Measurements from ENCODE around the gene AMDHD2.

AMDHD2 gene

DNA sequence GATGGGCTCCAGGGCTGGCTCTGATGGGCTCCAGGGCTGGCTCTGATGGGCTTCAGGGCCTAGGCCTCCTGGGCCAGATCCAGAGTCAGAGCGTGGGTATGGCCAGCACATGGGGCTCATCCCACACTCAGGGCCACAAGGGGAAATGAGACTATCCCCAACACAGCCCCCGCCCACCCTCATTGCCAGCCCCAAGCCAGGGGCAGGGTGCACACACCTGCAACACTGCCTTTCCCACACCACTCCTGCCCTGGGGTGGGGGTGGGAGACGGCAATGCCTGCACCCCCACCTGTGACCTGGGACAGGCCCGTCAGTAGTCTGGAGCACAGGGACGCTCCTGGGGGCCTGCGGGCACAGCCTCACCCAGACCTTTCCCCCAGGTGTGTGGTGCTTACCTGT is 20.7 kb upstream of the AMDHD2 start:
- DNase-seq (ENCODE audit: low read depth in 2 of 2): no peak

GRCh38 chr16:2499890-2500429 is 20.2 kb upstream of the AMDHD2 start:
- DNase-seq (ENCODE audit: low read depth in 2 of 2): no peak

- DNase-seq (ENCODE audit: low read depth in 2 of 2): no peak
Observed at GRCh38 chr16:2500430-2500917, 19.7 kb upstream of the AMDHD2 start.

DNA sequence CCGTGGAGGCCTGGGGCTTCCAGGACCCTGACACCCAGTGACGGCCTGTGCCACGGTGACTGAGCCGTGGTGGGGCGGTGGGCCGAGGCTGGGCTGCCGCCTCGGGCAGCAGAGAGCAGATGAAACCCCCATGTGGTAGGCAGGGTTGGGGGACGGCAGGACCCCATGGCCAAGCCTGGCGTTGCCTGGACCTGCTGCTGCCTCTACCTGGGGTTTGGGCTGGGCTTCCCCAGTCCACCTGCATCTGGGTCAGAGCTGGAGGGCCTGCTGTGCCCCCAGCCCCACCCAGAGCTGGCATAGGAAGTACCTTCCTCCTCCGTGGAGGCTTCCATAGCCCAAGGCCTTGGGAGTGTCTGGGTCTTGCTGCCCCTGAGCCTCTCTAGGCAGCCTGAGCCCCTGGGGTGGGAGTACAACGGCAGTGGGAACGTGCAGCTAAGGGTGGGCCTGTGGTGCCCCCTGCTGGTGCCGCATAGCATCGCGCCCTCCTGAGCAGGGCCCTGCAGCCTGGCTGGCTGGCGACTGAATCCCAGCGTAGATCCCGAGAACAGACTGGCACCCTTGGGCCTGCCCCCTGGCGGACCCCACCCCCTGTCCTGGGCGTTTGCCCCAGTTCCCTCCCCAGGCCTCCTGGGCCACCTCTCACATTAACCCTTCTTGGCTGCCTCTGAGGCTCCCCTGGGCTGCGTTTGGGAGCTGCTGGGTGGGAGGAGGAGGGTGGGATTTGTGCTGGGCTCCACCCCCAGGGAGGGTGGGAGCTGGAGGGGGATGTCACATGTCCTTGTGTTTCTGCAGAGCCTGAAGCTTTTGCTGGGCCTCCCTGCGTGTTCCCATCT is 19.0 kb upstream of the AMDHD2 start:
- DNase-seq (ENCODE audit: low read depth in 2 of 2): peak; percentile 54 to 65

DNA sequence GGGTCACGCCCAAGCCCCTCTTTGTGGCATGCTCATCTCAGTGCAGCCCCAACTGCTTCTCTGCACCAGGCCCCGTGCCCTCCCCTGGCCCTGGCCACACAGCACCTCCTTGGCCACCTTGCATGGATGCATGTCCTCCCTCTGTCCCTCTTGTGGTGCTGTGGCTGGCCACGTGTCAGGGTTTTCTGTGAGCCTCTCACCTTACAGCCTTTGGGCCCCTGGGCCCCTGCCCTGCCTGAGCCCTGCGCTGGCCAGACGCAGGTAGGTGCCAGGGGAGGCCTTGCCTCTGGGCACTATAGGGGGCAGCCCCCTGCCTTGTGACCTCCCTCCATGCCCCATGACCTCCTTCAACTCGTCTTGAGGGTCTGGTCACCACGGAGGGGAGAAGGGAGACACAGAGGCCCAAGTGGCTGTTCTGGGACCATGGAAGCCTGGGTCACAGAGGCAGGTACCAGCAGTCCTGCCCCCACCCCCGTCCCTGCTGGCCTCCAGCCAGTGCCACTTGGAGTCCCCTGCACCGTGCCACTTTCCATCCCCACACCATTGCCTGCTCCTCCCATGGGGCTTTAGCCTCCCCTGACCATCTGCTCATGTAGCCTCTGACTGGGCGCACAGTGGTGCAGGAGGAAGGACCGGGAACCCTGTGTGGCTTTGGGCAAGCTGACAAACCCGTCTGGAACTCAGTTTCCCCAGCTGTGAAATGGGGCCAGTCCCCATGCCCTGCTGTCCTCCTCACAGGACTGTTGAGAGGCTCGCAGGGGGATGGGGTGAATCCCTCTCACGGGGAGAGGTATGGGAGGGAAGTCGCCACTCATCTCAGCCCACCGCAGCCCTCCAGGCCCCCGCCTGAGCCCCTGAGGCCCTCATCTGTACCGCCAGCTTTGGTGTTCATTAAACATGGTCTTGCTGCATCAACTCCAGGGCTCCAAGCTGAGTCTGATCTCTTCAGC is 17.9 kb upstream of the AMDHD2 start:
- DNase-seq (ENCODE audit: low read depth in 2 of 2): no peak

- DNase-seq (ENCODE audit: low read depth in 2 of 2): no peak
Observed at GRCh38 chr16:2505695-2506094, 14.5 kb upstream of the AMDHD2 start.

GRCh38 chr16:2507052-2507659 is 13.0 kb upstream of the AMDHD2 start:
- no peak for DNase-seq (ENCODE audit: low read depth in 2 of 2)

GRCh38 chr16:2507665-2508064 is 12.5 kb upstream of the AMDHD2 start:
- DNase-seq (ENCODE audit: low read depth in 2 of 2): no peak

- no peak for DNase-seq (ENCODE audit: low read depth in 2 of 2)
Observed at GRCh38 chr16:2508722-2509400, 11.3 kb upstream of the AMDHD2 start.

GRCh38 chr16:2511128-2511800 is 8.9 kb upstream of the AMDHD2 start:
- no peak for DNase-seq (ENCODE audit: low read depth in 2 of 2)

GRCh38 chr16:2511996-2512734 is 8.0 kb upstream of the AMDHD2 start:
- no peak for DNase-seq (ENCODE audit: low read depth in 2 of 2)

GRCh38 chr16:2512735-2513404 is 7.3 kb upstream of the AMDHD2 start:
- DNase-seq (ENCODE audit: low read depth in 2 of 2): no peak

DNA sequence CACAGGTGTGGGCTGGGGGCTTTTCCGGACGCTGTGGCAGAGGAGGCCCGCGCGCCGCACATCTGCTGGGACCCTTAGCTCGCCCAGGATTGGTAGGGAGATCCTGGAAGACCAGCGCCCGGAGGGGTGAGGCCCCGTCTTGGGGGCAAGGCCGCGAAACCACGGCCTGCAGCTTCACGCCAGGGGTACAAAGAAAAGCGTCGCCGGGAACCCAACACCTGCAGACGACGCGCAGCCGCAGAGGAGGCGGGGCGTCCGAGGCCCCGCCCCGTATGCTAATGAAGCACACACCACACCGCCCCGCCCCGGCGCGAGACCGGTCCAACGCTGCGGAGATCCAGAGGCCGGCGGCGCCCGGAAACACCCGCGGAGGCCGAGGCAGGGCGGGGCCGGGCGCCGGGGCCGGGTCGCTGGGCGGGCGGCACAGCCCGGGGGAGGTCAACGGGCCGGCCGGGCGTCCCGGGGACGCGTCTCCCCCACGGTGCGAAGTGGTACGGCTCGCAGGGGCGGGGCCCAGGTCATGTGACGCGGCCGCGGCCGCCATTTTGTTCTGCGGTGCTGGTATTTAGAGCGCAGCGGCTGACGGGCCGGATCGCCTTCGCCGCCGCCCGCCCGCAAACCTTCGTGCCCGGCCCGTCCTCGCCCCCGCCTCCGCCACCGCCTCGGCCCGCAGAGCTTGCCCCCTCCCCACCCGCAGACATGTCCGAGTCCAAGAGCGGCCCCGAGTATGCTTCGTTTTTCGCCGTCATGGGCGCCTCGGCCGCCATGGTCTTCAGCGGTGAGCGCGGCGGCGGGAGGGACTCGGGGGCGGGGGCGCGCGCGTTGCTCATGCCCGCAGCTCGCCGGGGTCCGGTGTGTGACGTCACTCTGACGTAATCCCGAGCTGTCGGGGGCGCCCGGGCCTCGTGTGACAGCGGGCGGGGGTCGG is 6.5 kb upstream of the AMDHD2 start, which contains the start of gene ATP6V0C:
ATP6V0C (plus strand) TSS at position 548 of the 928 bp plus-strand sequence; CDS start at position 700, 152 bp downstream.
- DNase-seq (ENCODE audit: low read depth in 2 of 2): peak; percentile 81 to 82

DNA sequence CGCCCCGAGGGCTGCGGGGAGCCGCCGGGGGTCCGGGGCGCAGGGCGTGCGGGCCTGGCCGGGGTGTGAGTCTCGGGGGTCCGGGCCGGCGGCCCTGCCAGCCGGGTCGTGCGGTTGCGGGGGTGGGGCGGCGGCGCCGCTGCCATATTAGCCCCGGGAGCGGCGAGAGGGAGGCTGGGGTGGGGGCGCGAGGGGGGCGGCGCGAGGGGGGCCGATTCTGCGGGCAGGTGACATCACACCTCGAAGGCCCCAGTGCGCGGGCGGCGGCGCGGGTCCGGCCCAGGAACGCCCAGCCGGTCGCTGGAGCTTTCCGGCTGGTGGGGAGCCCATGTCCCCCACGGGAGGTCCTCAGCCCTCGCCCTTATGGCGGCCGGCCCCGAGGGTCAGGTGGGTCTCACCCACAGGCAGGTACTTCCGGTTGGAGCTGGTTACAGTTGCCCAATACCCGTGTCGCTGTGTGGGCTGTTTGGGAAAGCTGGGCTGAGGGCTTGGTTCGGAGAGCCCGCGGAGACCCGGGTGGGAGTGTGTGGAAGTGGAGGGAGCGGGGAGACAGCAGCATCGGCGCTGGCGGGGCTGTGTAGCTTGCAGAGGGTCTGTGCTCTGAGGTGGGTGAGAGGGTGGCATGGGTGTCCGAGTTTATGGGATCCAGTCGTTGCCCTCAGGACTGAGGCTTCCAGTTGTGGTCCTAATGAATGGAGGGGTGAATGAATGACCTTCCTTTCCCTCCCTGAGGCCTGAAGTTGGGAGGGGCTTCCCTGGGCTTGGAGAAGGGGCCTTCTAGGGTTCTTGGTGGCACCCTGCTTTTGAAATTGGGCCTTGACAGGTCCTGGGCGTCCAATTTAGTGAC is 5.6 kb upstream of the AMDHD2 start:
- DNase-seq (ENCODE audit: low read depth in 2 of 2): no peak

GRCh38 chr16:2515180-2515851 is 4.9 kb upstream of the AMDHD2 start:
- no peak for DNase-seq (ENCODE audit: low read depth in 2 of 2)

- no peak for DNase-seq (ENCODE audit: low read depth in 2 of 2)
Observed at GRCh38 chr16:2516391-2517240, 3.6 kb upstream of the AMDHD2 start.
